ENCODE data around the gene TMIE.
A peak's percentile ranks its signal among the peaks of the same experiment; 100 is the strongest.
"Not testable (repeated sequence)": the region's sequence is repeated elsewhere in the genome, so short reads cannot be mapped to it uniquely, and the experiment has no call there.

The TMIE gene

GRCh38 chr3:46690798-46691197 lies 10.4 kb upstream of the TMIE start:
- peak; percentile 86 for DNase-seq

- peak; percentile 86 for DNase-seq
Observed at GRCh38 chr3:46692566-46692990, 8.6 kb upstream of the TMIE start.

GRCh38 chr3:46693038-46693891 lies 7.9 kb upstream of the TMIE start, which contains the start of gene ALS2CL:
ALS2CL (minus strand) TSS chr3:46693679; CDS start chr3:46689440, 4,239 bp downstream.
- peak; percentile 86 for DNase-seq

GRCh38 chr3:46693892-46694226 lies 7.3 kb upstream of the TMIE start:
- no peak for DNase-seq

GRCh38 chr3:46694520-46694919 lies 6.7 kb upstream of the TMIE start:
- DNase-seq = no peak

GRCh38 chr3:46695177-46695961 lies 5.8 kb upstream of the TMIE start:
- DNase-seq = no peak

- no peak for DNase-seq
Observed at GRCh38 chr3:46695962-46696894, 5.0 kb upstream of the TMIE start.

- no peak for DNase-seq
Observed at GRCh38 chr3:46699676-46700523, 1.3 kb upstream of the TMIE start.

- DNase-seq = no peak
Observed at GRCh38 chr3:46700772-46701171, 420 bp upstream of the TMIE start.

- no peak for DNase-seq
Observed at GRCh38 chr3:46702246-46703012, 1.2 kb downstream of the TMIE start.

GRCh38 chr3:46703013-46703520 lies 1.9 kb downstream of the TMIE start:
- no peak for DNase-seq

- DNase-seq = not testable (repeated sequence)
Observed at GRCh38 chr3:46704346-46704745, 3.2 kb downstream of the TMIE start.

- DNase-seq = peak; percentile 89
Observed at GRCh38 chr3:46705022-46705530, 3.9 kb downstream of the TMIE start.

GRCh38 chr3:46705751-46706552 lies 4.8 kb downstream of the TMIE start:
- DNase-seq = peak; percentile 78

- DNase-seq = peak; percentile 41
Observed at GRCh38 chr3:46706771-46707582, 5.8 kb downstream of the TMIE start.

GRCh38 chr3:46707601-46708011 lies 6.4 kb downstream of the TMIE start:
- DNase-seq = no peak

- DNase-seq = peak; percentile 49
Observed at GRCh38 chr3:46708401-46709156, 7.4 kb downstream of the TMIE start.

- peak; percentile 29 for DNase-seq
Observed at GRCh38 chr3:46709157-46709654, 8.0 kb downstream of the TMIE start.

Measured in 8988T (cell line).